GM19023 (cell line): Measurements from ENCODE around the gene INTS7.
"Not testable (repeated sequence)": the region's sequence is repeated elsewhere in the genome, so short reads cannot be mapped to it uniquely, and the experiment has no call there.

Experiments
- ATAC-seq: cut with Tn5 transposase; IDR thresholded peaks from one replicate; pipeline ENCODE4 v1.9.1; 2021; ENCODE audit warnings: mild to moderate bottlenecking, moderate library complexity; ENCODE audit not compliant: unreplicated experiment

Gene INTS7

GRCh38 chr1:211986628-211987254, 48.6 kb downstream of the INTS7 start:
- ATAC-seq = no peak

GRCh38 chr1:211985556-211986264, 49.6 kb downstream of the INTS7 start:
- peak; percentile 96 for ATAC-seq

- no peak for ATAC-seq
Observed at GRCh38 chr1:211978596-211978995, 56.8 kb downstream of the INTS7 start.

GRCh38 chr1:211975152-211975941, 60.0 kb downstream of the INTS7 start:
- no peak for ATAC-seq

GRCh38 chr1:211973541-211973940, 61.8 kb downstream of the INTS7 start:
- ATAC-seq = no peak

- ATAC-seq = no peak
Observed at GRCh38 chr1:211968200-211968834, 67.0 kb downstream of the INTS7 start.

- no peak for ATAC-seq
Observed at GRCh38 chr1:211967704-211968103, 67.7 kb downstream of the INTS7 start.

- no peak for ATAC-seq
Observed at GRCh38 chr1:211965108-211965805, 70.1 kb downstream of the INTS7 start.

- ATAC-seq = no peak
Observed at GRCh38 chr1:211959680-211960079, 75.7 kb downstream of the INTS7 start.

- no peak for ATAC-seq
Observed at GRCh38 chr1:211959221-211959620, 76.1 kb downstream of the INTS7 start.

GRCh38 chr1:211954028-211954427, 81.3 kb downstream of the INTS7 start:
- ATAC-seq = not testable (repeated sequence)

- not testable (repeated sequence) for ATAC-seq
Observed at GRCh38 chr1:211953543-211953942, 81.8 kb downstream of the INTS7 start.

- no peak for ATAC-seq
Observed at GRCh38 chr1:211952299-211952698, 83.1 kb downstream of the INTS7 start.

- ATAC-seq = peak; percentile 93
Observed at GRCh38 chr1:211951856-211952255, 83.5 kb downstream of the INTS7 start.

- ATAC-seq = no peak
Observed at GRCh38 chr1:211948377-211948776, 87.0 kb downstream of the INTS7 start.

GRCh38 chr1:211947396-211948295, 87.7 kb downstream of the INTS7 start:
- ATAC-seq = no peak

- no peak for ATAC-seq
Observed at GRCh38 chr1:211944733-211945500, 90.4 kb downstream of the INTS7 start.

GRCh38 chr1:211942583-211942982, 92.8 kb downstream of the INTS7 start:
- no peak for ATAC-seq

- peak; percentile 81 for ATAC-seq
Observed at GRCh38 chr1:211939876-211940468, 95.4 kb downstream of the INTS7 start.
